Fibroblast of skin of back (primary cell): ENCODE results near the gene ENTPD1.

Experiments
- DNase-seq: peaks from one replicate; pipeline ENCODE4 v3.0.0-alpha.2; 2013

Gene ENTPD1

GRCh38 chr10:95833042-95833610 lies 77.2 kb downstream of the ENTPD1 start:
- DNase-seq = no peak

- DNase-seq = no peak
These were observed 78.4 kb downstream of the ENTPD1 start for GRCh38 chr10:95834406-95834805.

- peak; percentile 67 for DNase-seq
These were observed 79.3 kb downstream of the ENTPD1 start for GRCh38 chr10:95835149-95835860.

GRCh38 chr10:95835911-95836310 lies 79.9 kb downstream of the ENTPD1 start:
- no peak for DNase-seq

GRCh38 chr10:95836610-95837355 lies 80.8 kb downstream of the ENTPD1 start:
- no peak for DNase-seq

- DNase-seq = no peak
These were observed 81.4 kb downstream of the ENTPD1 start for GRCh38 chr10:95837356-95837776.

- DNase-seq = no peak
These were observed 81.8 kb downstream of the ENTPD1 start for GRCh38 chr10:95837783-95838182.

- DNase-seq = peak; percentile 12
These were observed 84.2 kb downstream of the ENTPD1 start for GRCh38 chr10:95840121-95840520.

GRCh38 chr10:95840681-95841080 lies 84.7 kb downstream of the ENTPD1 start:
- DNase-seq = no peak

GRCh38 chr10:95841661-95842498 lies 85.9 kb downstream of the ENTPD1 start:
- DNase-seq = peak; percentile 77

GRCh38 chr10:95845411-95845810 lies 89.4 kb downstream of the ENTPD1 start:
- DNase-seq = no peak

- no peak for DNase-seq
These were observed 91.0 kb downstream of the ENTPD1 start for GRCh38 chr10:95847007-95847406.

- DNase-seq = no peak
These were observed 92.9 kb downstream of the ENTPD1 start for GRCh38 chr10:95848841-95849240.

- DNase-seq = no peak
These were observed 94.8 kb downstream of the ENTPD1 start for GRCh38 chr10:95850791-95851190.

GRCh38 chr10:95860166-95860940 lies 104.4 kb downstream of the ENTPD1 start:
- no peak for DNase-seq

- DNase-seq = no peak
These were observed 105.4 kb downstream of the ENTPD1 start for GRCh38 chr10:95861386-95861785.

- peak; percentile 82 for DNase-seq
These were observed 109.2 kb downstream of the ENTPD1 start for GRCh38 chr10:95864906-95865813.

GRCh38 chr10:95865814-95866466 lies 110.0 kb downstream of the ENTPD1 start:
- DNase-seq = no peak

- DNase-seq = no peak
These were observed 110.5 kb downstream of the ENTPD1 start for GRCh38 chr10:95866467-95866842.

- no peak for DNase-seq
These were observed 111.9 kb downstream of the ENTPD1 start for GRCh38 chr10:95867866-95868265.
